ENCODE measurements around the gene CFL1. TPM values are rescaled to one million over a fixed set of nuclear protein-coding genes. Genes with fewer than 3 reads are reported as not detected.

The CFL1 gene
- total RNA-seq, 1 experiment from 2014 or later, result 2,647 TPM

DNA sequence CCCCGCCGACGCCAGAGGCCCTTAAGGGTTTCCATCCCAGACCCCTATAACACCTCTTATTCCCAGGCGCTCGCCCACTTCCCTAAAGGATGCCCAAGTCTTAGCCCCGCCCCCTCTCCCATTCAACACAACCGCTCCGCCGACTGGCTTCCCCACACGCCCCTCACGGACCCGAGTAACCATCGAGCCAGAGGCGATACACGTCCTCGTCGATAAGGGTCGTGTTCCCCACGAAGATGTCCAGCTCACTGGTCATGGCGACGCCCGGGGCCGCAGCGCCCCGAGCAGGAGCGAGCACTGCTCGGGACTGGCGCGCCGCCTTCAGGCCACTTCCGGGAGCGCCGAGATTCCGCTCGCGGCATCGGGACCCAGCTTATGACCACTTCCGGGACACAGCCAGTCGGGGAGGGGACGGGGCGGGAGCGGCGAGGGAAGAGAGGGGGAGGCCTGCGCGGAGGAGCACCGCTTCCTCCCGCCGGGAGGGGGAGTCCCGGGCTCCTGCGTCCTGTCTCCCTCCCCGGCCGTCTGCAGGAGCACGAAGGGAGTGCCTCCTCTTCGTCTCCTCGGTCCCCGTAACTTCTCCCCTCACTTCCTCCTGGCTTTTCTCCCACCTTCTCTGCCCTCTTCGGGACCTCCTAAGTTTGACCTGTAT lies 30.3 kb upstream of the CFL1 start, which contains the start of gene FIBP:
Gene FIBP (minus strand): TSS at position 309 of the 652 bp plus-strand sequence. CDS start 53 bp downstream, at position 256.
- peak; percentile 95 for DNase-seq (ENCODE audit: low read depth)

DNA sequence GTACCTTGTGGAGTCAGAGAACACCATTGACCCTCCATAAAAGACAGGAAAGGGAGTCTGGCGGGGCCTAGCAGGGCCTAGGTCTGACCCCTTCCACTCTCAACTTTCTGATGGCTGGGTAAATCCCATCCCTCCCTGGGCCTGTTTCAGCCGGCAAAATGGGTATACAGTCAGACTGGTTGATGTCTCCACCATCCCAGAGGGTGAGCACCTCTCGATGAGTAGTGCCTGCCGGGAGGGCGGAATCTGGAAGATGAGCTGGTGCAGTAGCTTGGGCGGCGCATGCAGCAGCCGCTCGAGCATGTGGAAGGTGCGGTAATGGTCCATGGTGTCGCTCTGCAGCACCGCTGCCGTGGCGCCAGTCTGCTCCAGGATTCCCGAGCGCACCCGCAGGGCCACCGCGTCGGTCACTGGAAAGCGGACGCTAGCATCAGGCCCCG lies 29.8 kb upstream of the CFL1 start:
- no peak for DNase-seq (ENCODE audit: low read depth)

DNA sequence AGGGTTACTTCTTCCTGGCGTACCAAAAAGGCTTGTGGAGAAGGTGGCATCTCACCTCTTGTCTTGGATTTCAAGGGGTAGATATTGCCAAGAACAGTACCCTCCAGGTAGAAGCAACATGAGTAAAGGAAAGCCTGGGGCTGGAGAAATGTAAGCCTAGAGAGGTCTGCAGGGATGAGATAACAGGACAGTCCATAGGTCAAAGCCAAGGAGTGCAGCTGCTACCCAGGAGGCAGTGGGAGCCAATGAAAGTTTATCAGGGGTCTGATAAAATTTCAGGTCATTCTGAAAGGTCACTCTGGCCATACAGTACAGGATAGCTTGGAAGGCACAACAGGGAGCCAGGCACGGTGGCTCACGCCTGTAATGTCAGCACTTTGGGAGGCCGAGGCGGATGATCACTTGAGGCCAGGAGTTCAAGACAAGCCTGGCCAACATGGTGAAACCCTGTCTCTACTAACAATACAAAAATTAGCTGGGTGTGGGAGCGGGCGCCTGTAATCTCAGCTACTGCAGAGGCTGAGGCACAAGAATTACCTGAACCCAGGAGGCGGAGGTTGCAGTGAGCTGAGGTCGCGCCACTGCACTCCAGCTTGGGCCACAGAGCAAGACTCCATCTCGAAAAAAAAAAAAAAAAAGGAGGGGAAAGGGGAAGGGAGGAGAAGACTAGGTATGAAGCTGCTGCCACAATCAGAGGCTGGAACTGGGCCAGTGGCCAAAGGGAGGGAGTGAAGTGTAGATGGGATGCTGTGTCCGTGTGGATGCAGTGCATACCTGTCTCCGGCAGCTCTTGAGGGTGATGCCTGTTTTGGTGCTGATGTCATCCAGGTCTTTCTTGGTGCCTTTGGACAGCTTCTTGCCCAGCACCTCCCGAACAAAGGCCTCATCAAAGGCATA lies 29.1 kb upstream of the CFL1 start:
- no peak for DNase-seq (ENCODE audit: low read depth)

DNA sequence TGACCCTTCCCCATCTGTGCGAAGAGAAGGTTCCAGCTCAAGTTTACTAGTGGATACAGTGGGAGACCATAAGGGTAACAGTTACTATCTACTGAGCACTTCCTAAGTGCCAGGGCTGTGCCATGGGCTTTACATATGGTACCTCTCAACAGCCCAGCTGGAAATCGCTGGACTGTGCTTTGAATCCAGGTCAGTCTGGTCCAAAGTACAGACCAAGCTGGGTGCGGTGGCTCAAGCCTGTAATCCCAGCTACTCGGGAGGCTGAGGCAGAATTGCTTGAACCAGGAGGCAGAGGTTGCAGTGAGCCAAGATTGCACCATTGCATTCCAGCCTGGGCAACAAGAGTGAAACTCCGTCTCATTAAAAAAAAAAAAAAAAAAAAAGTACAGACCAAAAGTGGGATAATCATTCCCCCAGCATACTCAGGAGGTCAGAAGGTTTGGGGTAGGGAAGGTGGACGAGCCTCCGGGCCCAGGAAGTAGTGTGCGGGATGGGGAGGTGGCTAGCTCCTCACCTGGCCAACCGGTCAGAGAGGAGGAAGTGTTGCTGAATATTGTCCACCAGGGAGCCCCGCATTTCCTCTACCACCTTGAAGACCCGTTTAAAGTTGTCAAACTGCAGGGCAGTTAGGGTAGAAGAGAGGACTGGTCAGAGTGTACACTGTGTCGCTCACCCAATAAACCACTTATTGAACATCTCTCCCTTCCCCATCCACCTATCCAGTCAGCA lies 28.0 kb upstream of the CFL1 start:
- DNase-seq (ENCODE audit: low read depth), result no peak

GRCh38 chr11:65885231-65885630 lies 27.3 kb upstream of the CFL1 start:
- DNase-seq (ENCODE audit: low read depth), result no peak

- peak; percentile 64 for DNase-seq (ENCODE audit: low read depth)
Measured at GRCh38 chr11:65884716-65885092, 26.7 kb upstream of the CFL1 start.

DNA sequence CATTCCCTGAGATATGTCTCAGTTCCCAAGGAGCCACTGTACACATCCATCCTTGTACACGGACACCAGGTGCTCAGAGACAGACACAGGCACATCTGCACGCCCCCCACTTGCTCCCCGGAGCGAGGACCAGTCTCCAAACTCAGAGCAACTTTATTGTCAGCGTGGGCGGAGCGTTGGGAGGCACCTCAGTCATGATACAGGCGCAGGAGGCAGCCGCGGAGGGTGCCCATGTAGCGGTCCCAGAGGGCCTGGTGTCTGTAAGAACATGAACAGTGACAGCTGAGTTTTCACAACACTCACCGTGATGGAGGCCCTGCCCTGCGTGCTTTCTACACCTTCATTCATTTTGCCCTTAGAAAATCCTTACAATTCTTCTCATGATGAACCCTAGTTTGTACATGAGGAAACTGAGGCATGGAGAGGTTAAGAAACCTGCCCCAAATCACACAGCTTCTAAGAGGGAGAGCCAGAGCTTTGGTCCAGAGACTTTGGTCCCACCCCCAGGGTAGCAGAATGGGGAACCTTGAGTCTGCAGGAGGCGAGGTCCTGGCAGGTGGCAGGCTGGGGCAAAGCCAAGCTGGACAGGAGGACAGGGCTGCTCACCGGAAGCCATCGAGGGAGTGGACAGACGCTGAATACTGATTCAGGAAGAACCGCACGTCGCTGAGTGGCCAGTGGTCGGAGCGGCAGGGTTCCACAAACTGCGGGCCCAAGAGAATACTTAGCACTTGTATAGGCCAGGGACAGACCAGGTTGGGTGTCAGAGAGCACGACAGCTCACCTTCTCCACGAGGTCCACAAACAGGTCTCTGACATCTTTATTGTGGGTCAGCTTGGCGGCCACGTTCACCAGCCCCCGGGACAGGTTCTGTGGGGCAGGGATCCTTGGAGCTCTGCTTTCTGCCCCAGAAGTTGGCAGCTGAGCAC lies 26.1 kb upstream of the CFL1 start:
- no peak for DNase-seq (ENCODE audit: low read depth)

DNA sequence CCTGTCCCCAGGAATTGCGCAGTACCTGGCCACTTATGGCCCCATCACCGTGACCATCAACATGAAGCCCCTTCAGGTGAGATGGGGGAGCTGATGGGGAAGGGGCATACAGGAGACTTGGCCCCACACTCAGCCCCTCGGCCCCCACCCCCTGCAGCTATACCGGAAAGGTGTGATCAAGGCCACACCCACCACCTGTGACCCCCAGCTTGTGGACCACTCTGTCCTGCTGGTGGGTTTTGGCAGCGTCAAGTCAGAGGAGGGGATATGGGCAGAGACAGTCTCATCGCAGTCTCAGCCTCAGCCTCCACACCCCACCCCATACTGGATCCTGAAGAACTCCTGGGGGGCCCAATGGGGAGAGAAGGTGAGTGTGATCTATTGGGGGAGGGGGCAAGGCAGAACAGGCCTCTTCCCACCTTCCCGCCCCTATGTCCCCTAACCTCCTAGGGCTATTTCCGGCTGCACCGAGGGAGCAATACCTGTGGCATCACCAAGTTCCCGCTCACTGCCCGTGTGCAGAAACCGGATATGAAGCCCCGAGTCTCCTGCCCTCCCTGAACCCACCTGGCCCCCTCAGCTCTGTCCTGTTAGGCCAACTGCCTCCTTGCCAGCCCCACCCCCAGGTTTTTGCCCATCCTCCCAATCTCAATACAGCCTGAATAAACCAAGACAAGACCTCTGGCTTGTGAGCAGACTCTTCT lies 25.2 kb upstream of the CFL1 start:
- no peak for DNase-seq (ENCODE audit: low read depth)

GRCh38 chr11:65882120-65883057 lies 24.4 kb upstream of the CFL1 start:
- no peak for DNase-seq (ENCODE audit: low read depth)

DNA sequence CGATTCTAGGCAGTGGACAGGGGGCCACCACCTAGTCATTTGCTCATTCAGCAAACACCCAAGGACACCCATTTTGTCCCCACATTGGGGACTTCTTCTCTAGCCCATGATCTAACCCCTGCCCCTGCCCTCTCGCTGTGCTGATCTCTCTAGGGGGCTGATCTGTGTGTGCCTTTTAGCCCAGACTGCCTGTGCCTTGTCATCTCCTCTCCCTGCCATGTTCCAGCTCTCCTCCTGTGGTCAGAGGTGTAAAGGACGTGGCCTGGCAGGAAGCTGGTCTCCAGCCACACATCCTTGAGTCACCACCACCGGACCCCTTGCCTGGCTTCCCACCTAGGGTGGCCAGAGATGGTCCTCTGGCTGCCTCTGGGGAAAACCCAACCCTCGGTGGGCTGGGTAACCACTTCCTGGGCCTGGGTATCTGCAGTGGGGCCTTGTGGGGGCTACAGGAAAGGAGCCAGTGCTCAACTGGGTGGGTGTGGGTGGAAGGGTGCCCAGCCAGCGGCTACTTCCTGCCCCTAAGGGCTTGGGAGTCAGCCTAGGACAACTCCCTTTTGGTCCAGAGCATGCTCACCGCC lies 23.0 kb upstream of the CFL1 start:
- DNase-seq (ENCODE audit: low read depth), result peak; percentile 29

DNA sequence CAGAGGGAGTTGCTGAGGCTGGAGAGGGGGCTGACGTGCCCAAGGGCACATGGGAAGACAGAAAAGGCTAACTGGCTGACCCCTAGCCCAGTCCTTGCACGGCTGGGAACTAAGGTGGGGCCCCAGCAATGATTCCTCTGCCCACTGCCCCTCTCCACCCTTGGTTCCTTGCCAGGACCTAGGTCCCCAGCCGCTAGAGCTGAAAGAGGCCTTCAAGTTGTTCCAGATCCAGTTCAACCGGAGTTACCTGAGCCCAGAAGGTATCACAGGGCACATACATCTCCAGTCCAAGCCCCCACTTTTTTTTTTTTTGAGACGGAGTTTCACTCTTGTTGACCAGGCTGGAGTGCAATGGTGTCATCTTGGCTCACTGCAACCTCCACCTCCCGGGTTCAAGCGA lies 22.0 kb upstream of the CFL1 start:
- DNase-seq (ENCODE audit: low read depth), result no peak

DNA sequence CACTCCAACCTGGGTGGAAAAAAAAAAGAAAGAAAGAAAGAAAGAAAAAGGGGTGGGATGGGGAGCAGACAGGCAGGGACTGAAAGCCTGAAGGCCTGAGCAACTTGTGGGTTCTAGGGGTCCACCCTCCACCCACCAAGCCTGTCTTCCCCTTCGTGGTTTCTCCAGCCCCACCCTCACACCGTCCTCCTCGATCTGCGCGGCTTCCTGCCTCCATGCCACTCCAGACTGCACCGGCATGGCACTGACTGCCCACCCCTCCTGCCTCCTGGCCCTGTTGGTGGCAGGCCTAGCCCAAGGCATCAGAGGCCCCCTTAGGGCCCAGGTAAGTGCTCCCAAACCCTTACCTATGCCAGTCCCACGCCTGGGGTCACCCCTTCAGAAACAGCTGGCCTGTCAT lies 21.6 kb upstream of the CFL1 start, which contains the start of gene CTSW:
Gene CTSW (plus strand): TSS at position 221 of the 400 bp plus-strand sequence. CDS start 18 bp downstream, at position 239.
- DNase-seq (ENCODE audit: low read depth), result no peak

- peak; percentile 90 for DNase-seq (ENCODE audit: low read depth)
Measured at GRCh38 chr11:65873318-65874156, 15.6 kb upstream of the CFL1 start.

DNA sequence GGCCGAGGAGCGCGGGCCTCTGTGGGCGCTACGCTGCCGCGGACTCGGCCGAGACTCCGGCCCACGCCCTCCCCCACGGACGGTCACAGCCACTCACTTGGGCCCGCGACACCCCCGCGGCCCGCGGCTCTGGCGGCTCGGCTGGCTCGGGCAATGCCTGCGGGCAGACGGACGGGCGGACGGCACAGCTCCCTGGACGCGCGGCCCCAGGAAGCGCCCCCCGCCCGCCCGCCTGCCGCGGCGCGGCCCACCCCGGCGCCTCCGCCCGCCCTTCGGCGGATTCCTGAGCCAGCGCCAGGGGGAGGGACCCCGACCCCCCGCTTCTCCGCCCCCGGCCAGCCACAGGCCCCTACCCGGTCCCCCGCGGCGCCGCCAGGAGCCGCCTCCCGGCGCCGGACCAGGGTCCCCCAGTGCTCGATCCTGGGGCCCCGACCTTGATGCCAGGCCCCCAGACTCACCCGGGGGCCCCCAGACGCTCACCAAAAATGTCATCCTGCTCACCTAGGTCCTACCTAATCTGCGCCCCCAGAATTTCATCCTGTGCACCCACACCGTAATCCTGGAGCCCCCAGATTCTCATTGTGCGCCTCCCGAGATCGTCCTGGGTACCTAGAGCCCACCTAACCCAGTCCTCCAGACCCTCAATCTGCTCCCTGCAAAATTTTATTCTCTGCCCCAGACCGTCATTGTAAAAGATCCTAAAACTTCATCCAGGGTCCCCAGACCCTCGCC lies 14.8 kb upstream of the CFL1 start, which contains the start of gene EFEMP2:
Gene EFEMP2 (minus strand): TSS at position 215 of the 732 bp plus-strand sequence. CDS start 446 bp downstream, outside the sequence.
- DNase-seq (ENCODE audit: low read depth), result no peak

DNA sequence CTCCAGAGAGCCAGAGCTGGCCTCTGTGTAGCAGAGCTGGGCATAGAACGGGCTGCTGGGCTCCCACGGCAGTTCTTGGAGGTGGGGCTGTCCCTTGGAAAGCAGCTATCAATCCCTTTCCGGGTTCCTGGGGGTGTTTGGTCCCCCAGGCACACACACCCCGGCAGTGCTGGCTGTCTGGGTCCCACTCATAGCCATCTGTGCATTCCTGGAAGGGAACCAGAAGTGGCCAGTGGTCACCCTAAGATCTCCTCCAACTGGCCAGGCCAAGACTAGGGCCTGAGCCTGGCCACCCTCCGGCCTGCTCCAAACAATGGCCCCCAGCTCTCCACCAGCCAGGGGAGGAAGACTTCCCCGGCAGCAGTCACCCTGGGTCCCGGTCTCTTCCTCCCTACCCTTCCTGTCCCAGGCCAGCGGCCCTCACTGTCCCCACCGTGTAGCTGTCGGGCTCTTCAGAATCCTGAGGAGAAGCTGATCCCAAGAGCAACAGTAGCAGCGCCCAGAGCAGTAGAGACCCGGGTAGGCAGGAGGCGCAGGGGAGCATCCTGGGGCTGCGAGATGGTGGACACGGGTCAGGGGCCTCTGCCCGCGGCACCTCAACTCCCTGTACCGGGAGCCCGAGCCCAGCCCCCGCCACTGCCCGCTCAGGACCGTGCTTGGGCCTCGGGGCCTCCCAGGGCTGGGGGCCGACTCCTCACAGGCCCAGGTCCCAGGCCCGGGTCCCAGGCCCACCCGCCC lies 14.0 kb upstream of the CFL1 start:
- no peak for DNase-seq (ENCODE audit: low read depth)
